NCI-H345 treated with DMSO at 0.1 percent for 48 hours (cell line): ENCODE data around the gene LIN52.

Experiments used
- DNase-seq: peaks from one replicate; lab custom pipeline; 2025; ENCODE audit not compliant: unreplicated experiment; lab: John Stamatoyannopoulos, UW

LIN52 gene

GRCh38 chr14:74231784-74232183 is 147.0 kb downstream of the LIN52 start:
- no peak for DNase-seq

- DNase-seq = no peak
Measured at GRCh38 chr14:74235017-74235416, 150.3 kb downstream of the LIN52 start.

GRCh38 chr14:74237441-74237840 is 152.7 kb downstream of the LIN52 start:
- DNase-seq = no peak

GRCh38 chr14:74238974-74239847 is 154.5 kb downstream of the LIN52 start, which contains the start of gene VSX2:
TSS of gene VSX2 (plus strand) at chr14:74239449. CDS start at chr14:74239562, 113 bp downstream.
- DNase-seq = no peak

GRCh38 chr14:74239848-74240793 is 155.4 kb downstream of the LIN52 start:
- no peak for DNase-seq

GRCh38 chr14:74240794-74241651 is 156.3 kb downstream of the LIN52 start:
- no peak for DNase-seq

- DNase-seq = no peak
Measured at GRCh38 chr14:74241652-74242017, 156.9 kb downstream of the LIN52 start.

- no peak for DNase-seq
Measured at GRCh38 chr14:74242021-74242779, 157.4 kb downstream of the LIN52 start.

GRCh38 chr14:74242780-74243042 is 158.0 kb downstream of the LIN52 start:
- DNase-seq = no peak

- DNase-seq = no peak
Measured at GRCh38 chr14:74243051-74243450, 158.3 kb downstream of the LIN52 start.

GRCh38 chr14:74244115-74244514 is 159.4 kb downstream of the LIN52 start:
- DNase-seq = no peak

GRCh38 chr14:74245292-74245691 is 160.5 kb downstream of the LIN52 start:
- no peak for DNase-seq

GRCh38 chr14:74246542-74246941 is 161.8 kb downstream of the LIN52 start:
- DNase-seq = no peak

- DNase-seq = no peak
Measured at GRCh38 chr14:74248017-74248416, 163.3 kb downstream of the LIN52 start.

- DNase-seq = no peak
Measured at GRCh38 chr14:74249433-74250375, 164.9 kb downstream of the LIN52 start.
